ENCODE measurements around the gene TBX21.

TBX21 gene

DNA sequence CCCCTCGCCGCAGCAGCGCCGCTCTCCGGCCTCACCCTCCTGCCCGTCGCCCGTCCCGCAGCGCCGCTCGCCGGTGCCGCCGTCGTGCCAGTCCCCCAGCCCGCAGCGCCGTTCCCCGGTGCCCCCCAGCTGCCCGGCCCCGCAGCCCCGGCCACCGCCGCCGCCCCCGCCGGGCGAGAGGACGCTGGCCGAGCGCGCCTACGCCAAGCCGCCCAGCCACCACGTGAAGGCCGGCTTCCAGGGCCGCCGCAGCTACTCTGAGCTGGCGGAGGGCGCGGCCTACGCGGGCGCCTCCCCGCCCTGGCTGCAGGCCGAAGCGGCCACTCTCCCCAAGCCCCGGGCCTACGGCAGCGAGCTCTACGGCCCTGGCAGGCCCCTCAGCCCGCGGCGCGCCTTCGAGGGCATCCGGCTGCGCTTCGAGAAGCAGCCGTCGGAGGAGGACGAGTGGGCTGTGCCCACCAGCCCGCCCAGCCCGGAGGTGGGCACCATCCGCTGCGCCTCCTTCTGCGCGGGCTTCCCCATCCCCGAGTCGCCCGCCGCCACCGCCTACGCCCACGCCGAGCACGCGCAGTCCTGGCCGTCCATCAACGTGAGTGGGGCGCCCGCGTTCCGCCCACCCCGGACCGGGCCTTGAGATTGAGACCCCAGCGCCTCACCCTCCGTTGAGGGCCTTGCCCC, 24.0 kb upstream of the TBX21 start:
- H3K27me3 Mint-ChIP-seq (ENCODE audit: low read depth): peaks cover 7% of the 10 kb centered on the region
- H3K9me3 Mint-ChIP-seq: no peaks in the 10 kb centered on the region

DNA sequence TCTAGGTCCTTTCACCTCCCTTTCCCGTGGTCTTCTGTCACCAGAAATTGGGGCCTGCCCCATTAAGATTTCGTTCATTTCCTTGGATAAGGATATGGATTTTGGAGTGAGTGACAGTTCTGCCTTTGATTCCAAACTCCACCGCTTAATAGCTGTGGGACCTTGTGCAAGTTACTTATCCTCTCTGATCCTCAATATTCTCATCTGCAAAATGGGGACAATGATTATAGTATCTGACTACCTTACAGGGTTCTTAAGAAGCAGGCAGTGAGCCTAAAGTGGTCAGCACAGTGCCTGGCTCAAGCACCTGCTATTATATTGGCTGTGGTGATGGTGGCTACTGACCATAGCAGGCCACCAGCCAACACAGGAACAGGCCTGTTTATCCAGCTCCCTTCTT, 23.4 kb upstream of the TBX21 start:
- Mint-ChIP-seq H3K27me3 (ENCODE audit: low read depth) (peaks cover 8% of the 10 kb centered on the region), H3K4me3 (no peak overlapping the region), H3K9me3 (no peaks in the 10 kb centered on the region), H3K27ac (no peak overlapping the region), H3K36me3 (ENCODE audit: low read depth) (peaks cover 36% of the 10 kb centered on the region), H3K4me1 (peaks cover 31% of the 10 kb centered on the region)
- TF ChIP-seq, protein P1, sequence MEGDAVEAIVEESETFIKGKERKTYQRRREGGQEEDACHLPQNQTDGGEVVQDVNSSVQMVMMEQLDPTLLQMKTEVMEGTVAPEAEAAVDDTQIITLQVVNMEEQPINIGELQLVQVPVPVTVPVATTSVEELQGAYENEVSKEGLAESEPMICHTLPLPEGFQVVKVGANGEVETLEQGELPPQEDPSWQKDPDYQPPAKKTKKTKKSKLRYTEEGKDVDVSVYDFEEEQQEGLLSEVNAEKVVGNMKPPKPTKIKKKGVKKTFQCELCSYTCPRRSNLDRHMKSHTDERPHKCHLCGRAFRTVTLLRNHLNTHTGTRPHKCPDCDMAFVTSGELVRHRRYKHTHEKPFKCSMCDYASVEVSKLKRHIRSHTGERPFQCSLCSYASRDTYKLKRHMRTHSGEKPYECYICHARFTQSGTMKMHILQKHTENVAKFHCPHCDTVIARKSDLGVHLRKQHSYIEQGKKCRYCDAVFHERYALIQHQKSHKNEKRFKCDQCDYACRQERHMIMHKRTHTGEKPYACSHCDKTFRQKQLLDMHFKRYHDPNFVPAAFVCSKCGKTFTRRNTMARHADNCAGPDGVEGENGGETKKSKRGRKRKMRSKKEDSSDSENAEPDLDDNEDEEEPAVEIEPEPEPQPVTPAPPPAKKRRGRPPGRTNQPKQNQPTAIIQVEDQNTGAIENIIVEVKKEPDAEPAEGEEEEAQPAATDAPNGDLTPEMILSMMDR (IDR thresholded peaks at IDR 0.05; ENCODE audit: unreplicated experiment in 3 of 3): no peak

More for the DNA sequence above, 24.0 kb upstream of the TBX21 start:
- no peak overlapping the region for H3K4me3 Mint-ChIP-seq
- TF ChIP-seq, protein P1 (IDR thresholded peaks at IDR 0.05; ENCODE audit: unreplicated experiment in 3 of 3): no peak
- H3K27ac Mint-ChIP-seq: no peak overlapping the region
- H3K36me3 Mint-ChIP-seq (ENCODE audit: low read depth): peaks cover 39% of the 10 kb centered on the region
- H3K4me1 Mint-ChIP-seq: peaks cover 34% of the 10 kb centered on the region

DNA sequence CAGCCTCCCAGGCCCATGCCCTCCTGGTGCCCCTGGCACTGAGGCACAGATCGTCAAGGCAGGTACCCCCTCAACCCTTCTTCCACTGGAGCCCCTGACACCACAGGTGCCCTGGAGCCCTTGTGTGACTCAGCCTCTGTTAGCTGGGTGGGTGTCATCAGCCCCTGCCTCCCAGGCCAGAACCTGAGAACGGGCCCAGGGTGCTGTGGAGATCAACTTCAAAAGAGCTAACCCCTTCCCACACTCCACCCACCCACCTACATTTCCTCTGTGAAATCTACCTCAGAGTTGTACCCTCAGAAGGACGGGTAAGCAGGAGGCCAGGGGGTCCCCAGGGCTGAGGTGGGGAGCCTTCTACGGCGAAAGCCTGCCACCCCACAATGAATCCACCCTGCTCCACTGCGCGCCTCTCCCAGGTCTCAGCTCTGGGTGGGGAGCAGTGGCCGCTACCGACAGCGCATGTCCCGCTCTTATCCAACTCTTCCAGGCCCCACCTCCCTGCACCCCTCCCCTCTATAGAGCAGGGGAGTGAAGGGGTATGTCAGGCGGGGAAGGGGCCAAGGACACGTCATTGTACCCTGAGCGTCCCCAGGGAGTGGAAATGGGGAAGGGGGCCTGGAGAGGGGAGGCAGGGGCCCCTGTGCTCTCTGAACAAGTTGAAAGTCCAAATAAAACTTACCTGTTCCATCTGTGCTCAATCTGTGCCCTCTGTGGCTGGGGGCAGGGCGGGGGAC, 21.5 kb upstream of the TBX21 start:
- peaks cover 24% of the 10 kb centered on the region for H3K36me3 Mint-ChIP-seq (ENCODE audit: low read depth)
- TF ChIP-seq, protein P1 (IDR thresholded peaks at IDR 0.05; ENCODE audit: unreplicated experiment in 3 of 3): no peak
- H3K9me3 Mint-ChIP-seq: no peaks in the 10 kb centered on the region
- no peak overlapping the region for H3K27ac Mint-ChIP-seq
- H3K27me3 Mint-ChIP-seq (ENCODE audit: low read depth): peaks cover 16% of the 10 kb centered on the region
- peaks cover 15% of the 10 kb centered on the region for H3K4me1 Mint-ChIP-seq
- no peak overlapping the region for H3K4me3 Mint-ChIP-seq

DNA sequence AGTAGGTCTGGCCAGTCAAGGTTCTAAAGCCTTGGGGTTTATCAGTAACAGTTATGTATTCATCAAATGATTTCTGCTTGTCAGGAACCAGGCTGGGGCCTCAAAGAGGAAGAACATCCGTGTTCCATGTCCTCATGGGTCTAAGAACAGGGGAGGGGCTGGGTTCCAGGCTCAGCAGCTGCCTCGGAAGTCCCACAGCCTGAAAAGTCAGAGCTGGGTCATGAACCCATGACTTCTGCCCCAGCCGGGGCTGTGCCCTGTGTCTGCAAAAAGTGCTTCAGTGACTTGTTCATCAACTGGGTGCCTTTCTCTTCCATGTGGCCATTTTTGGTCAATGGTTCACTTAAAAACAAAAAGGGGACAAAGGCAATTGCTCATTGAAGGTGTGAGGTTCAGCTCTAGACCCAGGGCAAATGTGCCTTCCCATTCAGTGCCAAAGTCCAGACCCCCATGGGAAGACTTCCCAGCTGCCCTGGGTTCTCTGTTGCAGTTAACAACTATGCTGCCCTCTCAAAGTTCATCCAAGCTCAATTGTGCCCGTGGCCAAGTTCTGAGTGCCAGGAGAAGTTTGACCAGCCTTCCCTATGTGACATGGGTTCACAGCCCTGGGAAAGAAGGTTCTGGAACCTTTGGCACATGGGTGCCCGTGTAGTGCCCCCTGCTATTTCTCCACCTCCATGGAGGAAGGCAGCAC, 20.6 kb upstream of the TBX21 start:
- H3K36me3 Mint-ChIP-seq (ENCODE audit: low read depth): peaks cover 18% of the 10 kb centered on the region
- H3K27me3 Mint-ChIP-seq (ENCODE audit: low read depth): peaks cover 22% of the 10 kb centered on the region
- TF ChIP-seq, protein P1 (IDR thresholded peaks at IDR 0.05; ENCODE audit: unreplicated experiment in 3 of 3): no peak
- no peak overlapping the region for H3K4me3 Mint-ChIP-seq
- H3K9me3 Mint-ChIP-seq: no peaks in the 10 kb centered on the region
- H3K27ac Mint-ChIP-seq: no peak overlapping the region
- H3K4me1 Mint-ChIP-seq: peaks cover 5% of the 10 kb centered on the region

DNA sequence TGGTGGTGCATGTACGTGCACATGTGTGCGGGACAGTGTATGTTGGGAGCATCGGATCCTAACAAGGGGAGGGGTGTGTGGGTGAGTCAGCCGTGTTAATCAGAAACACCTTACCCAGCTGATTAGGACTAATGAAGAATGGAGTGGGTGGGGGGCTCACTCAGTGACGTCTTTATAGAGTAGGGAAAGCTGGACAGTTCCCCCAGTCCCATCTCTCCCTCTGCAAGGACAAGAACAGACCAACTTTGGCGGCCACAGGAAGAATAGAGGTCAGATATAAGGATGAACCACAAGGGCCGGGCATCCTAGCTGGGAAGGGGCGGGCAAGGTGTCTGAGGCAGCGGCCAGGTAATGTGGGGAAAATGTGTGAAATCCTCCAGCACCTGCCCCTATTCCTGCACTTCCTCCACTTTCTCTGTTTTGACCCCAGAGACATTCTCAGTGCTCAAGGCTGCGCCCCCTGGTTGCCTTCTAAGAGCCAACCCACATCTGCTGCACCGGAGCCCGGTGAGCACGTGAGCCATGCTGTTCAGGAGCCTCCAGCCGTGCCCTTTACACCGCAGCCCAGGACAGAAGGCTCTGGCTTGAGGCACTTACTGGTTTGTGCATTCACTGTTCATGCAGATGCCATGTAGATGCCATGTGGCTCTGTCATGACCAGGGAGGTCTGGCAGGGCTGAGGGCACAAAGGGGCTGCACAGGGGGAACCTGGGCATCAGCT, 18.9 kb upstream of the TBX21 start:
- Mint-ChIP-seq H3K27ac (no peak overlapping the region), H3K36me3 (ENCODE audit: low read depth) (peaks cover 18% of the 10 kb centered on the region), H3K27me3 (ENCODE audit: low read depth) (peaks cover 38% of the 10 kb centered on the region), H3K4me1 (peaks cover 8% of the 10 kb centered on the region), H3K9me3 (no peaks in the 10 kb centered on the region), H3K4me3 (no peak overlapping the region)
- TF ChIP-seq, protein P1 (IDR thresholded peaks at IDR 0.05; ENCODE audit: unreplicated experiment in 3 of 3): no peak
